HK-2 (cell line): ENCODE results near the gene NXF3.
"Not testable (repeated sequence)": the region's sequence is repeated elsewhere in the genome, so short reads cannot be mapped to it uniquely, and the experiment has no call there.

Source experiments
- DNase-seq: peaks from one replicate; pipeline ENCODE4 v3.0.0-alpha.2; 2018; ENCODE audit not compliant: unreplicated experiment

Gene NXF3

GRCh38 chrX:103033371-103033770, 59.6 kb downstream of the NXF3 start:
- DNase-seq, result not testable (repeated sequence)
